Measurements from ENCODE around the gene PRR23B.

Gene PRR23B

DNA sequence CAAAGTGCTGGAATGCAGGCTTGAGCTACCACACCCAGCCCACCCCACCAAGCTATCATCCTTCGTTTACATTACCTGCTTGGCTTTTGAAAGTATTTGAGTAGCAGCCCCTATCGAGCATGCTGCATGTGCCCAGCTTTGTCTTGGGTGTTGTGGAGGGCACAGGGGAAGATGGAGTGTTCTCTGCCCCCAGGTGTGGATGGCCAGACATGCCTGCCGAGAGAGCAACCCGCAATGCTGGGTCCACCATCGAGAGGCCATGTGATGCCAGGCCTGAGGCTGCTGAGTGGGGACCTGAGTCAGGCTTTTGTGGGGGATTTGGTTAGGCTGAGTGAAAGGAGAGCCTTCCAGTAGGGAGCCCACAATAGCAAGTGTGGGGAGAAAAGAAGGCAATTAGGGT lies 47.8 kb downstream of the PRR23B start:
- DNase-seq = no peak

DNA sequence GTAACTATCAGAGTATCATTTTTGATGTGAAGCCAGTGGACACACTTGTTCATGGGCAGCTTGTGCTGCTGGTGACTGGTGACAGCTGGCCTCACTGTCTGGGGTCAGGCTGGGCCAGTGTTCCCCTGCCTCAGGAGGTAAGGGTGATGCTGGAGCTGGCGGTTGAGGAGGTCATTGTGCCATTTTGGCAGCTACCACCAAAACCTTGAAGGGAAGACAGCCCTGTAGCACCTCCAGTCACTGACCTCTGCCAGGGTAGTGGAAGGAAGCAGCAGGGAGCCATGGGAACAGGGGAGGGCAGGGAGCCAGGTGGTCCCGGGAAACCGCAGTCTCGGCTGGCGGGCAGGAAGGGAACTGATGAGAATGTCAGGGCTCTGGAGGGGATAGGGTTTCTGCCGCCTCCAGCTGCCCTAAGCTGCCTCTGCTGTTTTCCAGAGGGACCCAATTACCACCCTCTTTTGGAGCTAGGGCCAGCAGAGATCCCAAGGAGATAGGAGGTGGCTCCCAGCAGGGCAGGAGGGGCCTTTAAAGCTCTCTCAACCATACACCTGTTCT lies 48.9 kb downstream of the PRR23B start:
- DNase-seq = no peak
